ENCODE results near the gene ABCD4. TPM values are rescaled to one million over a fixed set of nuclear protein-coding genes. Genes with fewer than 3 reads are reported as not detected.
A peak's percentile ranks its signal among the peaks of the same experiment; 100 is the strongest.

Gene ABCD4
- total RNA-seq, 1 donor from 2014 or later: 137 TPM

DNA sequence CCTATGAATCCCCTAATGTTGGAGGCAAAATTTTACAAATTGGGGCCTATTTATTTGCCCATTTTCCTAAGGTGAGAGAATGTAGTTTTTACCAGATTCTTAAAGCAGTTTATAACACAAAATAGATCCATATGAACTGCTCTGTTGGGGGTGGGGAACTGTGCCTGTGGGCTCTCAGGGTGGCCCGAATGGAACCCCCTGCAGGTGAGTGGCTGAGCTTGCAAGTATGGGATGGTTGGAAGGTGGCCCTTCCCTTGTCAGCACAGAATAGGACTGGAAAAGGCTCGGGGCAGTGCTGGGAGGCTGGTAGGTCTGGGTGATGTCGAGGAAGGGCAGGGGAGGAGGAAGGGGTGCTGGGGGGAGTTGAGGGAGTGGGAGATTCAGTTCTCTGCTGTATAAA is 58.6 kb downstream of the ABCD4 start:
- intact Hi-C loops (cut with DNase I): no loop called here

DNA sequence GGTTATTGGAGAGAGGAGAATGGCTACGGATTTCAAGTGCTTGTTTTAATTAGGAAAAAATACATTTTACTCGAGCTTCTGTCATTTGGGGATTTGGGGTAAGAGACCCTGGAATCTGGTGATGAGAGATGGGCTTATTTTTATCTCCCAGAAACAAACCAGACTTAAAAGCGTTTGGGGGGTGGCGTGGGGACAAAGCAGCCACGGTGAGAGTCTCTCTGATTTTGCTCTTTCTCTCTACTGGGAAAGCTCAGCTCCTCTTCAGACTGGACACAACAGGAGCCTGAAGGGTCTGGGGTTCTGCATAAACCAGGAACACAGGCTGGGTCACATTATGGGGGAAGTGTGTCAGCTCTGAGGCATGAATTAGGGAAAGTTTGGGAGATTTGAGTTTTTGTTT is 59.7 kb downstream of the ABCD4 start:
- intact Hi-C loops (cut with DNase I): no loop called here
- Histone ChIP-seq H3K4me3 (no peak overlapping the region), H3K9me3 (no peaks in the 10 kb centered on the region), H3K4me1 (peaks cover 15 to 19% of the 10 kb centered on the region in 2 donors), H3K27ac (no peak overlapping the region), H3K36me3 (no peaks in the 10 kb centered on the region), H3K27me3 (peaks cover 34% of the 10 kb centered on the region)
- TF ChIP-seq, protein P1, sequence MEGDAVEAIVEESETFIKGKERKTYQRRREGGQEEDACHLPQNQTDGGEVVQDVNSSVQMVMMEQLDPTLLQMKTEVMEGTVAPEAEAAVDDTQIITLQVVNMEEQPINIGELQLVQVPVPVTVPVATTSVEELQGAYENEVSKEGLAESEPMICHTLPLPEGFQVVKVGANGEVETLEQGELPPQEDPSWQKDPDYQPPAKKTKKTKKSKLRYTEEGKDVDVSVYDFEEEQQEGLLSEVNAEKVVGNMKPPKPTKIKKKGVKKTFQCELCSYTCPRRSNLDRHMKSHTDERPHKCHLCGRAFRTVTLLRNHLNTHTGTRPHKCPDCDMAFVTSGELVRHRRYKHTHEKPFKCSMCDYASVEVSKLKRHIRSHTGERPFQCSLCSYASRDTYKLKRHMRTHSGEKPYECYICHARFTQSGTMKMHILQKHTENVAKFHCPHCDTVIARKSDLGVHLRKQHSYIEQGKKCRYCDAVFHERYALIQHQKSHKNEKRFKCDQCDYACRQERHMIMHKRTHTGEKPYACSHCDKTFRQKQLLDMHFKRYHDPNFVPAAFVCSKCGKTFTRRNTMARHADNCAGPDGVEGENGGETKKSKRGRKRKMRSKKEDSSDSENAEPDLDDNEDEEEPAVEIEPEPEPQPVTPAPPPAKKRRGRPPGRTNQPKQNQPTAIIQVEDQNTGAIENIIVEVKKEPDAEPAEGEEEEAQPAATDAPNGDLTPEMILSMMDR (IDR thresholded peaks at IDR 0.05): no peak
- no peak for DNase-seq (ENCODE audit: low spot score in 2 of 2)

More for the DNA sequence above, 58.6 kb downstream of the ABCD4 start:
- peaks cover 15 to 19% of the 10 kb centered on the region in 2 donors for H3K4me1 ChIP-seq
- no peaks in the 10 kb centered on the region for H3K36me3 ChIP-seq
- TF ChIP-seq, protein P1 (IDR thresholded peaks at IDR 0.05): no peak
- no peak overlapping the region for H3K4me3 ChIP-seq
- peaks cover 33% of the 10 kb centered on the region for H3K27me3 ChIP-seq
- no peaks in the 10 kb centered on the region for H3K9me3 ChIP-seq
- H3K27ac ChIP-seq: no peak overlapping the region
- DNase-seq (ENCODE audit: low spot score in 2 of 2): no peak

DNA sequence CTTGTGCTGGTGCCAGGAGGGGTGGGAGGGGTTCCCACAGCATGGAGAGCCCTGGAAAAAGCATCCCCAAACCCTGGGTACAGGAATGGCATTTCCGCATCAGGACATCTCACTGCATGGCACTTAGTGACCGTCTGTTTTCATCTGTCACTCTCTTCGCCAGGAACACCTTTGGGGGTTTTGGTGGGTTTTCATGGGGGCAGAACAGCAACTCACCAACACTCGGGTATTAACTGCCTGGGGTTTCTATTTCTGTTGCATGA is 60.0 kb downstream of the ABCD4 start:
- H3K9me3 ChIP-seq: no peaks in the 10 kb centered on the region
- H3K36me3 ChIP-seq: no peaks in the 10 kb centered on the region
- H3K4me3 ChIP-seq: no peak overlapping the region
- peaks cover 34% of the 10 kb centered on the region for H3K27me3 ChIP-seq
- DNase-seq (ENCODE audit: low spot score in 2 of 2): no peak
- H3K27ac ChIP-seq: no peak overlapping the region
- H3K4me1 ChIP-seq: peaks cover 15 to 19% of the 10 kb centered on the region in 2 donors
- intact Hi-C loops (cut with DNase I): no loop called here
- TF ChIP-seq, protein P1 (IDR thresholded peaks at IDR 0.05): no peak

DNA sequence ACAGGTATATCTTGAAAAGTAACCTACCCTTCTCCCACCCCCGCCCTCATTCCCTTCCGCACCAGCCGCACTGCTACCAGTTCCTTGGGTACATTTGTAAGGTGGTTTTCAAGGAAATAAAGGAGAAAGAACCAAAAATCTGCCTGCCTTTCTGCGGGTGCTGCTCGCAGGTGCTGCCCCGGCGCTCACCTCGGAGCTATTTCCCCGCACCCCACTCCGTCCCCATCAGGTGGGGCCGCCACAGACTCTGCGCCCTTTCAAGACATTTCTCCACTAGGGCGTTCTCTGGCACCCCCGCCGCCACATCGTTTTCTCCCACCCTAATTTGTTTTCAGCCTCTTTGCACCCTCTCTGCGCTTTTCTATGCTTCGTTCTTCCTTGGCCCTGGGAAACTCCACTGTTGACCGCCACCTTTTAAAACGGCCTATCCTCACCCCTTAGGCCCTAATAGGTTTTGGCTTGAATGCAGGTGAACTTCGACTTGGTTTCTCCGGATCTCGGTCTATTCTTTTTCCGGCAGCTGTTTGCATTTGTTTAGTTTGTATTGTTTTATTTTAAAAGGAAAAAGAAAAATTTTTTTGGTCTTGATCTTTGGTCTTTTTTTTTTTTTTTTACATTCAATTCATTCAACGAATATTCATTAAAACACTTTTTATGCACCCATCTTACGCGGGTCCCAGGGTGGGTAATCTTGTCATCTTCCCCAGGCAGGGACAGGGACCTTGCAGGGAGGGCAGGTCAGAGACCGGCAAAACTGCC is 60.5 kb downstream of the ABCD4 start:
- TF ChIP-seq, protein P1 (IDR thresholded peaks at IDR 0.05): no peak
- Histone ChIP-seq H3K36me3 (no peaks in the 10 kb centered on the region), H3K4me3 (no peak overlapping the region), H3K9me3 (no peaks in the 10 kb centered on the region), H3K27ac (no peak overlapping the region), H3K27me3 (peaks cover 34% of the 10 kb centered on the region), H3K4me1 (peaks cover 15 to 19% of the 10 kb centered on the region in 2 donors)
- intact Hi-C loops (cut with DNase I): no loop called here
- no peak for DNase-seq (ENCODE audit: low spot score in 2 of 2)

DNA sequence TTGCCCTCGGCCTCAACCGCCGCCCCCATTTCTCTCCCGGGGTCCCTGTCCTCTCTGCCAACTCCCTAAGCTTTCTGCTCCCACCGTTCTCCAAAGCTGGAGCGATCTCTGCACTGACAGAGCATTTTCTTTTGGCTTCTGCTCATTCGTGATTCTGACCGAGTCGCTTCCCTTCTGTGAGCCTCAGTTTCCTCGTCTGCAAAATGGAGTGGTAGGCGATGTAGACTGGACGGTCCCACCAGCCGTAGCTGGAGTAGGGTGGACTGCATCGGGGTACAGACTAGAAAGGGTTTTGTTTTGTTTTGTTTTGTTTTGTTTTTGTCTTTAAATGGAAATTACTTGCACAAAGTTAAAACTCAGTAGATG is 61.1 kb downstream of the ABCD4 start:
- DNase-seq (ENCODE audit: low spot score in 2 of 2): no peak
- H3K36me3 ChIP-seq: no peaks in the 10 kb centered on the region
- peaks cover 15 to 19% of the 10 kb centered on the region in 2 donors for H3K4me1 ChIP-seq
- peaks cover 34% of the 10 kb centered on the region for H3K27me3 ChIP-seq
- TF ChIP-seq, protein P1 (IDR thresholded peaks at IDR 0.05): no peak
- H3K4me3 ChIP-seq: peak overlapping the region; percentile 52 to 58
- H3K9me3 ChIP-seq: no peaks in the 10 kb centered on the region
- intact Hi-C loops (cut with DNase I): no loop called here
- no peak overlapping the region for H3K27ac ChIP-seq
